HCT116 (cell line): ENCODE data around the gene KRT77. TPM values are rescaled to one million over a fixed set of nuclear protein-coding genes. Genes with fewer than 3 reads are reported as not detected.
A peak's percentile ranks its signal among the peaks of the same experiment; 100 is the strongest.

ENCODE experiments used
- ATAC-seq: fragments of 200-7000 bp; cut with Tn5 transposase; 2 replicates; pipeline ENCODE4 v1.9.1; 2020; ENCODE audit warnings: mild to moderate bottlenecking, moderate library complexity
- BruUV-seq: library from RNA; stranded (reverse); fragments of 400-500 nt; replicated peaks from 2 replicates; lab custom pipeline; 2021; lab: Mats Ljungman, UMichigan
- CTCF ChIA-PET: fragments of 300-600 bp; sonication (Branson Sonifier 250); formaldehyde crosslinking; loops from one replicate; lab custom pipeline; 2021; ENCODE audit warnings: antibody characterized with exemption; lab: Charles Lee
- POLR2A ChIA-PET: fragments of 300-600, 350-600 bp; sonication (Branson Sonifier 250); formaldehyde crosslinking; loops from one replicate; lab custom pipeline; 2021; ENCODE audit warnings: antibody characterized with exemption; lab: Charles Lee
- RAD21 ChIA-PET, 2 experiments: fragments of 300-600 bp; sonication (Branson Sonifier 250); formaldehyde crosslinking; loops; one replicate each; lab custom pipeline; 2023; ENCODE audit warnings: low total read pairs in 2 of 2; ENCODE audit not compliant: uncharacterized antibody in 2 of 2, unreplicated experiment in 2 of 2, low non-redundant PET in 1 of 2; lab: Charles Lee
- DNase-seq: peaks from one replicate; pipeline ENCODE4 v3.0.0-alpha.2; 2010; ENCODE audit warnings: low read depth, low spot score
- H2AFZ ChIP-seq: fragments of 200-600 bp; shearing (Covaris generic), sonication (generic); 2 replicates; pipeline ENCODE4 v1.6.1; 2017; ENCODE audit warnings: low read depth, mixed run types, mixed read lengths, antibody characterized with exemption, low read length; ENCODE audit not compliant: poor library complexity, severe bottlenecking
- H3K27ac ChIP-seq: 2 replicates; pipeline ENCODE4 v1.5.1; 2012; ENCODE audit warnings: low read depth, low read length
- H3K27me3 ChIP-seq: fragments of 200-600 bp; sonication (generic); 2 replicates; pipeline ENCODE4 v1.6.1; 2016; ENCODE audit warnings: mixed run types, low read length, mixed read lengths; ENCODE audit not compliant: insufficient read depth
- H3K36me3 ChIP-seq, 2 experiments: fragments of 200-500 bp in 1 of 2; fragments of 200-600 bp in 1 of 2; sonication (Bioruptor generic) in 1 of 2; sonication (generic) in 1 of 2; 2 replicates each; pipeline versions ENCODE4 v1.5.1 to v1.6.1; 2014 to 2016; ENCODE audit warnings: low read length in 2 of 2, inconsistent platforms in 1 of 2, mixed read lengths in 1 of 2, mixed run types in 1 of 2; ENCODE audit not compliant: insufficient read depth in 2 of 2, control insufficient read depth in 1 of 2
- H3K4me1 ChIP-seq, 2 experiments: fragments of 200-600 bp in 1 of 2; sonication (generic) in 1 of 2; 2 replicates each; pipeline versions ENCODE4 v1.5.1 to v1.6.1; 2012 to 2017; ENCODE audit warnings: low read length in 2 of 2, inconsistent platforms in 1 of 2, mild to moderate bottlenecking in 1 of 2, mixed read lengths in 1 of 2, mixed run types in 1 of 2, moderate library complexity in 1 of 2; ENCODE audit not compliant: insufficient read depth in 2 of 2, control insufficient read depth in 1 of 2
- H3K4me2 ChIP-seq: fragments of 200-600 bp; sonication (generic); 2 replicates; pipeline ENCODE4 v1.6.1; 2017; ENCODE audit warnings: mixed run types, low read length, mixed read lengths
- H3K4me3 ChIP-seq, 2 experiments: fragments of 200-600 bp in 1 of 2; sonication (generic) in 1 of 2; replicated peaks in 1 of 2; 2 replicates each; pipeline ENCODE4 v1.5.1; 2011 to 2016; ENCODE audit warnings: low read length in 2 of 2, control low read depth in 1 of 2, low read depth in 1 of 2, mild to moderate bottlenecking in 1 of 2, mixed read lengths in 1 of 2, mixed run types in 1 of 2
- H3K79me2 ChIP-seq: fragments of 200-600 bp; sonication (generic); 2 replicates; pipeline ENCODE4 v1.6.1; 2017; ENCODE audit warnings: mild to moderate bottlenecking, mixed run types, low read length, moderate library complexity, mixed read lengths; ENCODE audit not compliant: insufficient read depth
- H3K9ac ChIP-seq: fragments of 200-600 bp; sonication (generic); 2 replicates; pipeline ENCODE4 v1.6.1; 2016; ENCODE audit warnings: low read length, mixed read lengths
- H3K9me2 ChIP-seq: fragments of 200-600 bp; sonication (generic), shearing (Covaris generic); 2 replicates; pipeline ENCODE4 v1.6.1; 2017; ENCODE audit warnings: mixed run types, mild to moderate bottlenecking, moderate library complexity; ENCODE audit not compliant: insufficient read depth
- H3K9me3 ChIP-seq, 2 experiments: fragments of 200-500 bp in 1 of 2; fragments of 200-600 bp in 1 of 2; sonication (Bioruptor generic) in 1 of 2; sonication (generic) in 1 of 2; 2 replicates each; pipeline ENCODE4 v1.6.1; 2014 to 2017; ENCODE audit warnings: low read length in 2 of 2, mixed read lengths in 2 of 2, inconsistent platforms in 1 of 2, low read depth in 1 of 2, mild to moderate bottlenecking in 1 of 2, mixed run types in 1 of 2, moderate library complexity in 1 of 2; ENCODE audit not compliant: control insufficient read depth in 1 of 2, insufficient read depth in 1 of 2
- H4K20me1 ChIP-seq: fragments of 200-600 bp; sonication (generic), shearing (Covaris generic); 2 replicates; pipeline ENCODE4 v1.6.1; 2017; ENCODE audit warnings: mixed run types, mild to moderate bottlenecking, moderate library complexity; ENCODE audit not compliant: insufficient read depth
- CEBPB ChIP-seq: IDR thresholded peaks from 2 replicates; pipeline ENCODE4 v1.6.1; 2012; ENCODE audit warnings: low read depth
- CTCF ChIP-seq, 3 experiments: fragments of 200-600 bp in 1 of 3; sonication (generic) in 1 of 3; IDR thresholded peaks in 2 of 3; conservative IDR thresholded peaks in 1 of 3; 2 replicates each; pipeline ENCODE4 v1.5.1; 2012 to 2017; ENCODE audit warnings: low read depth in 2 of 3, low read length in 2 of 3, antibody characterized with exemption in 1 of 3, borderline replicate concordance in 1 of 3, control low read depth in 1 of 3, mild to moderate bottlenecking in 1 of 3, mixed read lengths in 1 of 3, mixed run types in 1 of 3, moderate library complexity in 1 of 3; ENCODE audit not compliant: insufficient read depth in 1 of 3
- EZH2 ChIP-seq: fragments of 200-600 bp; sonication (generic); IDR thresholded peaks from 2 replicates; pipeline ENCODE4 v1.6.1; 2017; ENCODE audit warnings: antibody characterized with exemption, mixed run types
- FOSL1 ChIP-seq: IDR thresholded peaks from 2 replicates; pipeline ENCODE4 v1.6.1; 2012; ENCODE audit warnings: low read depth
- POLR2AphosphoS5 ChIP-seq: IDR thresholded peaks from 2 replicates; pipeline ENCODE4 v1.6.1; 2011; ENCODE audit warnings: mild to moderate bottlenecking, low read depth, low read length, moderate library complexity
- RAD21 ChIP-seq: IDR thresholded peaks from 2 replicates; pipeline ENCODE4 v1.6.1; 2012; ENCODE audit warnings: low read depth, mild to moderate bottlenecking
- SIN3A ChIP-seq: IDR thresholded peaks from 2 replicates; pipeline ENCODE4 v1.6.1; 2012; ENCODE audit warnings: low read depth
- intact Hi-C: fragments of 100-400 bp; cut with micrococcal nuclease; formaldehyde crosslinking; loops from 2 replicates; pipeline ENCODE4 v1.10.0; 2022
- total RNA-seq: library from RNA; stranded (reverse); gene quantifications from one replicate; pipeline ENCODE4 v1.2.1, GENCODE V29; 2021; ENCODE audit not compliant: unreplicated experiment

KRT77 gene
- total RNA-seq, 1 experiment from 2014 or later, result not detected

GRCh38 chr12:52693261-52693660, 10.1 kb downstream of the KRT77 start:
- intact Hi-C loops, result no loop called here
- ATAC-seq (no peak), DNase-seq (no peak)
- POLR2A ChIA-PET, result no interaction called here
- H3K4me2 ChIP-seq, result no peak overlapping the region
- H2AFZ ChIP-seq, result no peak overlapping the region
- H3K79me2 ChIP-seq, result no peaks in the 10 kb centered on the region
- peaks cover 0 to 5% of the 10 kb centered on the region in 2 experiments; a peak in 2 of 4 replicates for H3K4me1 ChIP-seq
- no peak overlapping the region for H3K4me3 ChIP-seq
- no peaks in the 10 kb centered on the region for H3K36me3 ChIP-seq
- no peak overlapping the region for H3K27ac ChIP-seq
- H3K27me3 ChIP-seq, result peaks cover 7% of the 10 kb centered on the region; the same call in 1 of the 2 replicates
- H3K9me2 ChIP-seq, result no peaks in the 10 kb centered on the region
- H3K9ac ChIP-seq, result no peak overlapping the region
- BruUV-seq, result no TSS peak
- H3K9me3 ChIP-seq, result no peaks in the 10 kb centered on the region
- TF ChIP-seq CEBPB (no peak), SIN3A (no peak), EZH2 (no peak), POLR2AphosphoS5 (no peak), FOSL1 (no peak)
- RAD21 ChIA-PET, result no interaction called here
- H4K20me1 ChIP-seq, result no peaks in the 10 kb centered on the region
- CTCF ChIA-PET, result no interaction called here

GRCh38 chr12:52692254-52692653, 11.1 kb downstream of the KRT77 start:
- CTCF ChIA-PET, result interaction anchor here (1.3 kb wide), 1 partner anchor 187 kb away, joined by 5 read pairs; no protein-coding TSS in a partner anchor
- BruUV-seq, result no TSS peak

More at GRCh38 chr12:52692254-52692653, 11.1 kb downstream of the KRT77 start:
- Histone ChIP-seq H3K4me2 (no peak overlapping the region), H3K9me2 (no peaks in the 10 kb centered on the region), H3K4me3 (no peak overlapping the region), H3K9ac (no peak overlapping the region), H2AFZ (no peak overlapping the region), H3K79me2 (no peaks in the 10 kb centered on the region), H3K9me3 (no peaks in the 10 kb centered on the region), H3K27ac (no peak overlapping the region), H3K4me1 (peaks cover 2 to 15% of the 10 kb centered on the region in 2 experiments; a peak in 3 of 4 replicates), H3K27me3 (peaks cover 3% of the 10 kb centered on the region; the same call in 1 of the 2 replicates), H4K20me1 (no peaks in the 10 kb centered on the region), H3K36me3 (no peaks in the 10 kb centered on the region)
- no peak for DNase-seq
- ChIA-PET RAD21 (no interaction called here), POLR2A (no interaction called here)
- peak; percentile 73 for ATAC-seq
- peak; percentile 34 for TF ChIP-seq RAD21
- TF ChIP-seq CTCF (IDR thresholded peaks at IDR 0.05 in 2 of 3, conservative IDR thresholded peaks at IDR 0.05 in 1 of 3; ENCODE audit: borderline replicate concordance in 1 of 3, insufficient read depth in 1 of 3, low read depth in 2 of 3, low read length in 2 of 3), result peak; percentile 25 to 48 (median 43); a peak in 5 of 6 replicates
- no peak for TF ChIP-seq POLR2AphosphoS5
- intact Hi-C loops, result no loop called here
